ENCODE data around the gene SLC52A3.

- TF ChIP-seq TCF7 (CRISPR knock-in tag; IDR thresholded peaks at IDR 0.05; ENCODE audit: low read depth) (no peak), EMX1 (CRISPR knock-in tag; IDR thresholded peaks at IDR 0.05) (no peak), SMAD4 (CRISPR knock-in tag; IDR thresholded peaks at IDR 0.05) (no peak), CDX4 (CRISPR knock-in tag; IDR thresholded peaks at IDR 0.05; ENCODE audit: borderline replicate concordance) (no peak), ZNF121 (CRISPR knock-in tag; IDR thresholded peaks at IDR 0.05) (no peak)
These were observed 42.8 kb downstream of the SLC52A3 start for GRCh38 chr20:725491-725890.

All from WTC11 (cell line).